IMR-90 (cell line): ENCODE measurements around the gene DSP.

ENCODE experiments used
- CEBPB ChIP-seq: IDR thresholded peaks from 2 replicates; pipeline ENCODE4 v1.6.1; 2012; ENCODE audit warnings: low read depth, low read length, improper control_type of control experiment
- CHD1 ChIP-seq: IDR thresholded peaks from 2 replicates; pipeline ENCODE4 v1.6.1; 2012; ENCODE audit warnings: low read depth, low read length, improper control_type of control experiment
- CTCF ChIP-seq: conservative IDR thresholded peaks from 2 replicates; pipeline ENCODE4 v1.5.1; 2012; ENCODE audit warnings: mild to moderate bottlenecking, low read depth, low read length, improper control_type of control experiment
- ELK1 ChIP-seq: fragments of 150-350 bp; IDR thresholded peaks from 2 replicates; pipeline ENCODE4 v1.6.1; 2016; ENCODE audit warnings: low read depth, mild to moderate bottlenecking, low read length, moderate library complexity, borderline replicate concordance
- MXI1 ChIP-seq: IDR thresholded peaks from 2 replicates; pipeline ENCODE4 v1.6.1; 2012; ENCODE audit warnings: low read depth, mild to moderate bottlenecking, low read length, moderate library complexity, borderline replicate concordance
- POLR2A ChIP-seq: IDR thresholded peaks from 2 replicates; pipeline ENCODE4 v1.6.1; 2012; ENCODE audit warnings: mild to moderate bottlenecking, low read depth, low read length
- RAD21 ChIP-seq: IDR thresholded peaks from 2 replicates; pipeline ENCODE4 v1.6.1; 2012; ENCODE audit warnings: low read length, improper control_type of control experiment
- RCOR1 ChIP-seq: IDR thresholded peaks from 2 replicates; pipeline ENCODE4 v1.6.1; 2012; ENCODE audit warnings: mild to moderate bottlenecking, low read length, improper control_type of control experiment; ENCODE audit not compliant: insufficient replicate concordance
- SMC3 ChIP-seq: fragments of 150-350 bp; IDR thresholded peaks from 2 replicates; pipeline ENCODE4 v1.6.1; 2016; ENCODE audit warnings: low read depth, mild to moderate bottlenecking, antibody characterized with exemption, low read length, moderate library complexity
- USF2 ChIP-seq: fragments of 150-350 bp; IDR thresholded peaks from 2 replicates; pipeline ENCODE4 v1.6.1; 2017; ENCODE audit warnings: mild to moderate bottlenecking, antibody characterized with exemption, low read length, low read depth

GRCh38 chr6:7493866-7494265, 47.6 kb upstream of the DSP start:
- TF ChIP-seq CTCF (no peak), POLR2A (no peak), ELK1 (no peak), RAD21 (no peak), MXI1 (no peak), SMC3 (no peak), RCOR1 (no peak), CHD1 (no peak), CEBPB (no peak), USF2 (no peak)
